HG02938 (cell line): ENCODE results near the gene SLCO2A1.

ENCODE experiments used
- ATAC-seq: cut with Tn5 transposase; IDR thresholded peaks from one replicate; pipeline ENCODE4 v1.9.1; 2021; ENCODE audit warnings: mild to moderate bottlenecking, moderate library complexity; ENCODE audit not compliant: unreplicated experiment

SLCO2A1 gene

DNA sequence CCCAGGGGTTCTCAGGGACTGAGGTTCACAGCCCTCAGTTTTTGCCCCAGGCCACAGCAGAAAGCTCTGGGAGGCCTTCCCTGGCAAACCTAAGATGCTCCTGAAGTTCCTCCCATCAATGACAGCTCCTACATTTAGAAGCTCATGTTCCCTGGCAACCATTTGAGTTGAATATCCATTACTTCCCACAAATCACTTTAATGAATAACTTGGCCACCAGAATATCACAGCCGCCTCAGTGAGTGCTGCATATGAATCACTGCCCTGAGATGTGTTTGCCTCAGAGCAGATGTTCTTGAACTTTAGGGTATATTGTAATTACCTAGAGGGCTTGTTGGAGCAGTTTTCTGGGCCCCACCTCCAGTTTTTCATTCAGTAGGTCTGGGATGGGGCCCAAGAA is 27.4 kb downstream of the SLCO2A1 start:
- no peak for ATAC-seq

DNA sequence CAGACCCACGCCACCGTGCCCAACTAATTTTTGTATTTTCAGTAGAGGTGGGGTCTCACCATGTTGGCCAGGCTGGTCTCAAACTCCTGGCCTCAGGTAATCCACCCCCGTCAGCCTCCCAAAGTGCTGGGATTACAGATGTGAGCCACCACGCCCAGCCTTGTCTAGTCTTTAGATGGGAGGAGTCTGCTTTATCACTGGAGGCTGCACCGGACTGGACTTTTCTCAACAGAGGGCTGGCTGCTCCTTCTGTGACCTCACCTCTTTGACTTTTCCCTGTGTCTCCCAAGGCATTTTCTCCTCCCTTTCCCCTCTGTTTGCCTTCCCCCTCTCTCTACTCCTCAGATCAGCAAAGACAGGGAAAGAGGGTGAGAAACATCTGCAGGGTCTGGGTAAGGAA is 28.5 kb downstream of the SLCO2A1 start:
- ATAC-seq = no peak

DNA sequence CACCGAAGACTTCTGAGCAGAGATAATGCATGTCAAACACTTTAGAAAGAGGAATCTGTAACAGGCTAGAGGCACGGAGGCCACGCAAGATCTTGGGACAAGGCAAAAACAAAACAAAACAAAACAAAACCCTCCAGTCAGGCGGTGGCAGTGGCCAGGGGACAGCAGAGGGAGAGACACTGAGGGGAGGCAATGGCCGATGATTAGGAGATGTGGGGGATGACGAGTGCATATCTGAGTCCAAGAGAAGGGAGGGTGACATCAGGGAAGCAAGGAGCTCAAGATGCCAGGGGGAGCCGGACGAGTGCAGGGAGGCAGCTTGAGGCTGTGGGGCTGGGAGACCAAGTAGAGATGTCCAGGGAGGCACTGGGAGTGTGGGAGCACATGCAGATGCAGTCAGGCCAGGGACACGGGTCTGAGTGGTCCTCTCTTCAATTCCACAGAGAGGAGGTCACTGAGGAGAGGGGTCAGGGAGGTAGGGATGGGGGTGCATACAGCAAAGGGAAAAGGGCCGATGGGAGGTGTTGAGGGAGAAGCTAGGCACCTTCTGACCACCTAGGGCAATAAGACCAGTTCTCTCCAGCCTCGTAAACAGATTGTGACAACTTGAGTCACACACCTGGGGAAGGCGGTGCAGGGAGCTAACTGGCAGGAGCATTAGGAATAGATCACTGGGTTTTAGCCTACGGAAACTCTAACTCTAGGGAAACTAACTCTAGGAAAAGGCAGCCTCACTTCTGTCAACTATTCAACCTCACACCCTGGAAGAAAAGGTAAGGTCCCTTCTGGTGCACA is 29.6 kb downstream of the SLCO2A1 start:
- no peak for ATAC-seq

- no peak for ATAC-seq
Measured at GRCh38 chr3:133998691-133999241, 31.0 kb downstream of the SLCO2A1 start.

- ATAC-seq = no peak
Measured at GRCh38 chr3:133997871-133998635, 31.7 kb downstream of the SLCO2A1 start.

DNA sequence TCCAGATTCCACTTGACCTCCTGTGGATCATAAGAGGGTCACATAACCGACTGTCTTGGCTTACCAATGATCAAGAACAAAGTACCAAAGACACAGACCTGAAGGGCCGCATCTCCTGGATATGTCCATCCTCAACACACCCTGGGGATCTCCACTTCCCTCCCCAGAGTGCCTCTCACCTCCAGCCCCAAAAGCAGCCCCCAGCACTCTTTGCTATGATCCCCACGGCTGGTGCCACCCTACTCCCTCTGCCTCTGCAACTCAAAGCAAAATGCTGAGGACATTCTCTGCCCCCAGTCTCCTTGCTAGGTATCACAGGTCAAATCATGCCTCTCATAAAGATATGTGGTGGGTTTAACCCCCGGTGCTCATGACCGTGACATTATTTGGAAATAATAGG is 32.7 kb downstream of the SLCO2A1 start:
- no peak for ATAC-seq

- no peak for ATAC-seq
Measured at GRCh38 chr3:133996251-133996661, 33.5 kb downstream of the SLCO2A1 start.

DNA sequence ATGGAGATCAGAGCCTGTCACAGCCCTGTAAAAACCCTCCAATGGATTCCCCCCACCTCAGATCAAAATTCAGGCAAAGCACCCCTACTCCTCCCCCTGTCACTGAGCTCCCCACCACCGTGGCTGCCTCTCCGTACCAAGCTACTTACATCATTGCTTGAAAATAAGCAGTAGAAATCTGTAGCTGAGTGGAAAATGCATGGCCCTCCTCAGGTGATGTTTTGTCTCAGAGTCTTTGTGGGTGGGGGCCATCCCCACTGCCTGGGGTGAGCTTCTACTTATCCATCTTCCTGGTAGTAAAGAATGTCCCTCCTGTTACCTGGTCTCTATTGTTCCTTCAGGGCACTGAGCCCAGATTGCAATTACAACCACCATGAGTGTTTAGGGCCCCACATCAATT is 34.5 kb downstream of the SLCO2A1 start:
- ATAC-seq = no peak

DNA sequence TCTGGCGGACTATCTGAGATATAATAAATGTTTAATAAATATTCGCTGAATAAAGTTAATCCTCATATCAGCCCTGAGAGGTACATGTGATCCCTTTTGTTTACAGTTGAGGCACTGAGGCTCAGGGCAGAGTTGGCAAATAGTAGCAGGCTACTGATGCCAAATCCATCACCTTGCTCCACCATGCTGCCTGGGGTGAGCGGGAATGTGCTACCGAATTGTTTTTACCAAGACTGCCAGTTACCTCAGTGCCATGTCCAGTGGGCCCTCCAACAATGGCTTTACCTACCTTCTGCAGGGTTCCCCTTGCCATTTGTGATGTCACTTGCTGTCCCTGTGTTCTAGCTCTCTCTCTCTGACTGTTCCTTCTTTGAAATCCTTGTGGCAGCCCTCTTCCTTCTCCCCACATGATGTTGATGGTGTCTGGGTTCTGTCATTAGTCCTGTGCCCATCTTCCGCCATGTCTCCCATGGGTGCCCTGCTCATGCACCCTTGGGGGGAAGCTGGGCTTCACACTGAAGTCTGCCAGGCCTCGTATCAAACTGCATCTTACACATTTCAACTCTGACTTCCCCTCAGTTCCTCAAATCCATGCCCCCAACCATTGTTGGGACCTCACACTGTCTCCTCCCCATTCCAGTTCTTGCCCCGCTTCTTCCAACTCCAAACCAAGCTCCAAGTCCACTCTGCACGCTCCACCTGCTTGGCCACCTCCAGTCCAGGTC is 35.4 kb downstream of the SLCO2A1 start:
- no peak for ATAC-seq

GRCh38 chr3:133992951-133993620 is 36.6 kb downstream of the SLCO2A1 start:
- ATAC-seq = no peak

DNA sequence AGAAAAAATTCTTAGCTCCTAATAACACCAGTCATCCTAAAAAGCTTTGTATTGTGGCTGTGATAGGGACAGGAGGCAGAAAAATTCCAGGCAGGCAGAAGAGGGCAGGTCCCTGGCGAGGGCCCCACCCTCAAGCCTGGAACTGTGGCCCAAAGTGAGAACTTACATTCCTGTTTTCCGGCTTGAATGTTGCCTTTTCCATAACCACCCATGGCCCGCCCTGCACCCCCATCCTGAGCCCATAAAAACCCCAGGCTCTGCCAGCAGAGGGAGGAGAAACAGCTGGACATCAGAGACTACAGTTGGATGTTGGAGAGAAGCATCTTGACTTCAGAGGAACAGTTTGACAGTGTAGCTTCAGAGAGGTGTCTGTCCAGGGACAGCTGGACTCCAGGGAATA is 37.3 kb downstream of the SLCO2A1 start:
- no peak for ATAC-seq

GRCh38 chr3:133991637-133992036 is 38.1 kb downstream of the SLCO2A1 start:
- no peak for ATAC-seq

GRCh38 chr3:133991209-133991608 is 38.5 kb downstream of the SLCO2A1 start:
- ATAC-seq = no peak

GRCh38 chr3:133989936-133990702 is 39.6 kb downstream of the SLCO2A1 start:
- ATAC-seq = no peak

DNA sequence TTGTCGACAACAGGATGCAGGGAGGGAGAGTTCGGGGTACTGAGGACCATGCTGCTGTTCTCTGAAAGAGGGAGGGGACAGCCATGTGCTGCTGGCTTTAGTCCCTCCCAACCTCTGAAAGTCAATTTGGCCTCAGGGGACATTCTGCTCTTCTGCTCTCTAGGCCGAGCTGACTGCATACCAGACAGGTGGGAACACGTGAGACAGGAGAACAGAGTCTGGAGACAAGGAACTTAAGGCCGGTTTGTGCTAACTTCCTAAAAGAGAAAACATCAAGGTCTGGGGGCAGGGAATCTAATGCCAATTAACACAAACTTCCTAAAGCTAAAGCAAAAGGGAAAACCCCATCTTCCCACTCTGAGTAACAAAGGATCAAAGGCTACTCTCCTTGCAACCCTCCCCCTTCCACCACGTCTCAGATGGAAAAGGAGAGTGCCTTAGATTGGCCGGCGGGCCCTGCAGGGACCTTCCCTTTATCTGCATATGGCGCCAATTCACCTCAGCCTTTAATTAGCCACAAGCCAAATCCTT is 41.0 kb downstream of the SLCO2A1 start:
- no peak for ATAC-seq

- ATAC-seq = no peak
Measured at GRCh38 chr3:133987948-133988484, 41.7 kb downstream of the SLCO2A1 start.

GRCh38 chr3:133987136-133987535 is 42.6 kb downstream of the SLCO2A1 start:
- no peak for ATAC-seq

GRCh38 chr3:133986311-133986710 is 43.4 kb downstream of the SLCO2A1 start:
- ATAC-seq = no peak

- no peak for ATAC-seq
Measured at GRCh38 chr3:133984975-133985374, 44.8 kb downstream of the SLCO2A1 start.
